Measurements from ENCODE around the gene DLG1. TPM values are rescaled to one million over a fixed set of nuclear protein-coding genes. Genes with fewer than 3 reads are reported as not detected.

Gene DLG1
- total and polyA plus RNA-seq, 2 of the 4 experiments (the other 2 are of a cell fraction): 21.2 to 57.7 TPM

- peak; percentile 93 for DNase-seq
- peak overlapping the region; percentile 39; the same call in 1 of the 2 replicates for H3K56ac ChIP-seq (ENCODE audit: extremely low read depth, insufficient read depth, low read length)
- H4K5ac ChIP-seq (ENCODE audit: low read depth, low read length): peak overlapping the region; percentile 22; the same call in 1 of the 2 replicates
- dilution Hi-C loops (cut with HindIII; ENCODE audit: low sequenced_read_pairs, unreplicated experiment): no loop called here
- peak overlapping the region; percentile 17; the same call in 1 of the 2 replicates for H3K27ac ChIP-seq (ENCODE audit: insufficient read depth, low read length)
- ChIA-PET POLR2A (ENCODE audit: unreplicated experiment) (no interaction called here), CTCF (interaction anchor here (0.9 kb wide), 1 partner anchor 12 kb away, joined by 4 read pairs; no protein-coding TSS in a partner anchor)
- no peak overlapping the region for H3K9ac ChIP-seq (ENCODE audit: low read depth, low read length)
- H3K4me2 ChIP-seq (ENCODE audit: low read depth, low read length): peak overlapping the region; percentile 66; the same call in 1 of the 2 replicates
- no CpG with 5 or more reads among the region's 1 CpG for WGBS, 2 experiments (ENCODE audit: extremely low coverage in 2 of 2, insufficient read length in 1 of 2)
- no peaks in the 10 kb centered on the region for H3K9me3 ChIP-seq (ENCODE audit: control insufficient read depth, insufficient read depth, low read length)
- TF ChIP-seq MAFK (IDR thresholded peaks at IDR 0.05; ENCODE audit: low read depth, low read length) (no peak), MAZ (IDR thresholded peaks at IDR 0.05; ENCODE audit: borderline replicate concordance, low read depth, low read length) (no peak), BHLHE40 (IDR thresholded peaks at IDR 0.05; ENCODE audit: low read depth, low read length) (peak; percentile 25; the same call in 1 of the 2 replicates), FOS (IDR thresholded peaks at IDR 0.05; ENCODE audit: low read depth, low read length) (peak; percentile 17; the same call in 1 of the 2 replicates), POLR2A (IDR thresholded peaks at IDR 0.05; ENCODE audit: low read depth, low read length) (no peak), CEBPB (IDR thresholded peaks at IDR 0.05; ENCODE audit: low read depth, low read length) (peak; percentile 11; the same call in 1 of the 2 replicates), NFE2L2 (IDR thresholded peaks at IDR 0.05; ENCODE audit: low read depth, low read length) (no peak), RCOR1 (IDR thresholded peaks at IDR 0.05; ENCODE audit: insufficient replicate concordance, low read length) (peak; percentile 27), SMC3 (IDR thresholded peaks at IDR 0.05; ENCODE audit: low read depth, low read length) (no peak), RFX5 (IDR thresholded peaks at IDR 0.05; ENCODE audit: low read depth, low read length) (no peak), MXI1 (IDR thresholded peaks at IDR 0.05; ENCODE audit: borderline replicate concordance, low read depth, low read length) (no peak), CTCF (conservative IDR thresholded peaks at IDR 0.05; ENCODE audit: low read depth, low read length) (no peak)
- no TSS peak for BruUV-seq (replicated peaks)
- peaks cover 0 to 2% of the 10 kb centered on the region in 2 experiments; a peak in 1 of 4 replicates for H3K79me1 ChIP-seq (ENCODE audit: low read depth in 1 of 2, low read length in 2 of 2)
- H3K14ac ChIP-seq (replicated peaks; ENCODE audit: low read depth, low read length): 0 out of 2 replicates have a peak overlapping the region, but pooled peaks have one; percentile 12
- H3K27me3 ChIP-seq (ENCODE audit: control insufficient read depth, insufficient read depth, low read length): no peaks in the 10 kb centered on the region
- H3K4ac ChIP-seq (ENCODE audit: low read depth, low read length): peak overlapping the region; percentile 52; the same call in 1 of the 2 replicates
- H4K20me1 ChIP-seq (ENCODE audit: insufficient read depth, low read length): no peaks in the 10 kb centered on the region; the same call in 1 of the 2 replicates
- peak overlapping the region; percentile 49 for H3K18ac ChIP-seq (ENCODE audit: low read depth, low read length)
- intact Hi-C loops (cut with micrococcal nuclease): no loop called here
- in situ Hi-C loops (cut with MboI; ENCODE audit: low sequenced_read_pairs): no loop called here
- peak overlapping the region; percentile 58 for H2BK20ac ChIP-seq (ENCODE audit: low read depth, low read length)
- H2AK5ac ChIP-seq (ENCODE audit: low read depth, low read length): peak overlapping the region; percentile 31; the same call in 1 of the 2 replicates
- H3K4me1 ChIP-seq (ENCODE audit: control insufficient read depth, insufficient read depth, low read length): peaks cover 13% of the 10 kb centered on the region
- no peaks in the 10 kb centered on the region for H3K36me3 ChIP-seq (ENCODE audit: control insufficient read depth, insufficient read depth, low read length)
- H3K4me3 ChIP-seq (ENCODE audit: insufficient read depth, low read depth, low read length): no peak overlapping the region
- peak; percentile 49 for ATAC-seq (ENCODE audit: low read depth)
- peak overlapping the region; percentile 93 for H2BK5ac ChIP-seq (ENCODE audit: low read depth, low read length, poor library complexity, severe bottlenecking)
- H2BK15ac ChIP-seq (ENCODE audit: low read depth, low read length): peak overlapping the region; percentile 5; the same call in 1 of the 3 replicates
- peak overlapping the region; percentile 34 for H2AFZ ChIP-seq (replicated peaks; ENCODE audit: low read length, poor library complexity)
- no peak overlapping the region; the same call in 1 of the 2 replicates for H4K91ac ChIP-seq (ENCODE audit: insufficient read depth, low read depth, low read length)
- peak overlapping the region in 1 of 2 experiments; percentile 61; a peak in 2 of 4 replicates for H4K8ac ChIP-seq (ENCODE audit: low read depth in 2 of 2, low read length in 2 of 2)
- no peak overlapping the region for H2AK9ac ChIP-seq (replicated peaks; ENCODE audit: low read depth, low read length, poor library complexity)
- H3K23ac ChIP-seq (ENCODE audit: low read depth, low read length): peak overlapping the region; percentile 6; the same call in 1 of the 2 replicates
- peak overlapping the region; percentile 62 for H2BK120ac ChIP-seq (ENCODE audit: low read depth, low read length)
- H3K9me1 ChIP-seq (ENCODE audit: insufficient read depth, low read length): peaks cover 14% of the 10 kb centered on the region
These were observed 7.4 kb upstream of the DLG1 start for GRCh38 chr3:197305854-197306253.

Measured in IMR-90 (cell line).